Subcutaneous adipose tissue (tissue), 4 donors: ENCODE measurements around the gene STX18. TPM values are rescaled to one million over a fixed set of nuclear protein-coding genes. Genes with fewer than 3 reads are reported as not detected.

Experiments
- CTCF ChIP-seq: fragments of 450-650 bp; IDR thresholded peaks from one replicate; pipeline ENCODE4 v1.5.1; 2016; ENCODE audit warnings: low read depth, mild to moderate bottlenecking, control low read depth, antibody characterized with exemption, moderate library complexity
- total RNA-seq, 4 donors: library from RNA; depleted of rRNA; stranded (reverse); fragments of >200 nt; gene quantifications; one replicate each; pipeline ENCODE4 v1.1.0, GENCODE V29; 2016

STX18 gene
- total RNA-seq, 4 donors from 2014 or later: 17.0 to 29.2 (median 21.6) TPM

DNA sequence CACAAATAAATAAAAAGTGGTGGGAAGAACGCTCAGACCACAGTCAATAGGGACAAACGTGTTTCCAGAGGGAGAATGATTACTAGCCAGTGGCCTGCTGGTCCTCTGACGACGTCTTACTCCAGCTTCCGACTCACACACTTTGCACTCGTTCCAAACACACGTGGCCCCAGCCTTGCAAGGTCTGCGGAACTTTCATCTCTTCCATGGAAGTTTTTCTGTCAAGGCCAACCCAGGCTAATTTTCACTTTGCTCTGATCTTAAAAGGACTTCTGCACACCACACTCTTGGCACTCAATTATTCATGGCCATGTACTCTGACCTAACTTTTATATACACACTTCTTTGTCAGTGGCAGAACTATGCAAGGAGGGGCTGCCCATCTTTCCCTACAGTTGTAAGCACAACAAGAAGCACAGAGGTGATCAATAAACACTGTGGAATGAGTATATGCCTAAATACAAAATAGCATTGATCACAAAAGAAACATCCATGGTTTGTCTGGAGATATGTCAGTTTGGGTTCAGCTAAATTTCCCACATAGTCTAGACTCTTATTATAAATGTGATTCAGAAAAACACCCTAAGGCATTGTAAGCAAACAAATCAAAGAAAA is 69.4 kb downstream of the STX18 start:
- TF ChIP-seq CTCF: no peak

- no peak for TF ChIP-seq CTCF
These were observed 70.7 kb downstream of the STX18 start for GRCh38 chr4:4471195-4471594.

DNA sequence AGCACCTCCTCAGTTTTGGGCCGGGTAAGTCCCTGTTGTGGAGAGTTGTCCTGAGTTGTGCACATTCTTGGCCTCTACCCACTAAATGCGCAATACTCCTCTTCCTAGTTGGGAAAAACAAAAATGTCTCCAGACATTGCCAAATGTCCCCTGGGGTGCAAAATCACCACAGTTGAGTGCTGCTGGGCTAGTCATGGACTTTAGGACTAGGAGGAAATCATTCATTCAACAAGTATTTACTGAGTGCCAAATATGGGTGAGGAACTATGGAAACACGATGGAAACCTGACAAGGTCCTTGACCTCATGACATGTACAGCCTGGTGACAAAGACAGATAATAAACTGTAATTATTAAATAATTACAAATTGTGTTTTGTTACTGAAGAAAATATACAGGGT is 71.6 kb downstream of the STX18 start:
- no peak for TF ChIP-seq CTCF

- no peak for TF ChIP-seq CTCF
These were observed 78.9 kb downstream of the STX18 start for GRCh38 chr4:4462970-4463369.

- TF ChIP-seq CTCF: no peak
These were observed 80.0 kb downstream of the STX18 start for GRCh38 chr4:4461850-4462249.

DNA sequence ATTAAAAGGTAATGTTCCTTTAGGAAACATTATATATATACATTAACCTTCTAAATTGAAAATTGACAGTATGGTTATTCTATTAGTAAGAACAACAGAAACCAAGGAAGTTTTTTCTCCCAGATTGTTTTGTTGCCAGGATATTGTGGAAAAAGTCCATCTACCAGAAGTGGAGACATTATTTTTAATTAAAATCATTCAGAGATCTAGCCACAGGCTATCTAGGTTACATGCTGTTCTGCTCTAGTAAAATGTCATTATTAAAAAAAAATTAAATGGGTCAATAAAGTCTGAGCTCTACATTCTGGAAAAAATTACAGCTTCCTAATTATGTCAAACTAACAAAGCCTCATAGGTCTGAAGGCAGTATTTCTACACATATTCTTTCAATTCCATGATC is 80.7 kb downstream of the STX18 start:
- no peak for TF ChIP-seq CTCF

DNA sequence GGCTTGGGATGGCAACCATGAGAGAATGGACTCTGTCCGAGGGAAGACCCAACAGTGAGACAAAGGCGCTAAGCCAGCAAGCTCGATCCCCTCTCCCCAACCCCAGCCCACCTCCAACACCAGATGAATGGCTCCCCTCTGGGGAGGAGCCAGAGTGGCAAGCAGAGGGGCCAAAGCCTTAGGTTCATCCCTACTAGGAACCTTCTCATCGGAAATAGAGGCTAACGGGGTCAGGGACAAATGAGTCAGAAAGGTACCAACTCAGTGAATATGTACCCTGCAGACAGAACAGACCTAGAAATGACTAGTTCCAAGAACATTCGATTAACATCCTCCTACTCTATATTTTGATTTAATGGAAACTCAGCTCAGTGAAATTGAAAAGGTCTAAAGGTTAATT is 81.1 kb downstream of the STX18 start:
- no peak for TF ChIP-seq CTCF
